Activated CD8-positive, alpha-beta memory T cell treated with anti-CD3 and anti-CD28 coated beads, Interleukin-2, amount 50 U/mL, for 24 hours (primary cell): ENCODE data around the gene DLGAP4.

Experiments
- DNase-seq: peaks from one replicate; pipeline ENCODE4 v3.0.0-alpha.2; 2020; ENCODE audit errors: extremely low read depth

The DLGAP4 gene, protein sequence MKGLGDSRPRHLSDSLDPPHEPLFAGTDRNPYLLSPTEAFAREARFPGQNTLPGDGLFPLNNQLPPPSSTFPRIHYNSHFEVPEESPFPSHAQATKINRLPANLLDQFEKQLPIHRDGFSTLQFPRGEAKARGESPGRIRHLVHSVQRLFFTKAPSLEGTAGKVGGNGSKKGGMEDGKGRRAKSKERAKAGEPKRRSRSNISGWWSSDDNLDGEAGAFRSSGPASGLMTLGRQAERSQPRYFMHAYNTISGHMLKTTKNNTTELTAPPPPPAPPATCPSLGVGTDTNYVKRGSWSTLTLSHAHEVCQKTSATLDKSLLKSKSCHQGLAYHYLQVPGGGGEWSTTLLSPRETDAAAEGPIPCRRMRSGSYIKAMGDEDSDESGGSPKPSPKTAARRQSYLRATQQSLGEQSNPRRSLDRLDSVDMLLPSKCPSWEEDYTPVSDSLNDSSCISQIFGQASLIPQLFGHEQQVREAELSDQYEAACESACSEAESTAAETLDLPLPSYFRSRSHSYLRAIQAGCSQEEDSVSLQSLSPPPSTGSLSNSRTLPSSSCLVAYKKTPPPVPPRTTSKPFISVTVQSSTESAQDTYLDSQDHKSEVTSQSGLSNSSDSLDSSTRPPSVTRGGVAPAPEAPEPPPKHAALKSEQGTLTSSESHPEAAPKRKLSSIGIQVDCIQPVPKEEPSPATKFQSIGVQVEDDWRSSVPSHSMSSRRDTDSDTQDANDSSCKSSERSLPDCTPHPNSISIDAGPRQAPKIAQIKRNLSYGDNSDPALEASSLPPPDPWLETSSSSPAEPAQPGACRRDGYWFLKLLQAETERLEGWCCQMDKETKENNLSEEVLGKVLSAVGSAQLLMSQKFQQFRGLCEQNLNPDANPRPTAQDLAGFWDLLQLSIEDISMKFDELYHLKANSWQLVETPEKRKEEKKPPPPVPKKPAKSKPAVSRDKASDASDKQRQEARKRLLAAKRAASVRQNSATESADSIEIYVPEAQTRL

DNA sequence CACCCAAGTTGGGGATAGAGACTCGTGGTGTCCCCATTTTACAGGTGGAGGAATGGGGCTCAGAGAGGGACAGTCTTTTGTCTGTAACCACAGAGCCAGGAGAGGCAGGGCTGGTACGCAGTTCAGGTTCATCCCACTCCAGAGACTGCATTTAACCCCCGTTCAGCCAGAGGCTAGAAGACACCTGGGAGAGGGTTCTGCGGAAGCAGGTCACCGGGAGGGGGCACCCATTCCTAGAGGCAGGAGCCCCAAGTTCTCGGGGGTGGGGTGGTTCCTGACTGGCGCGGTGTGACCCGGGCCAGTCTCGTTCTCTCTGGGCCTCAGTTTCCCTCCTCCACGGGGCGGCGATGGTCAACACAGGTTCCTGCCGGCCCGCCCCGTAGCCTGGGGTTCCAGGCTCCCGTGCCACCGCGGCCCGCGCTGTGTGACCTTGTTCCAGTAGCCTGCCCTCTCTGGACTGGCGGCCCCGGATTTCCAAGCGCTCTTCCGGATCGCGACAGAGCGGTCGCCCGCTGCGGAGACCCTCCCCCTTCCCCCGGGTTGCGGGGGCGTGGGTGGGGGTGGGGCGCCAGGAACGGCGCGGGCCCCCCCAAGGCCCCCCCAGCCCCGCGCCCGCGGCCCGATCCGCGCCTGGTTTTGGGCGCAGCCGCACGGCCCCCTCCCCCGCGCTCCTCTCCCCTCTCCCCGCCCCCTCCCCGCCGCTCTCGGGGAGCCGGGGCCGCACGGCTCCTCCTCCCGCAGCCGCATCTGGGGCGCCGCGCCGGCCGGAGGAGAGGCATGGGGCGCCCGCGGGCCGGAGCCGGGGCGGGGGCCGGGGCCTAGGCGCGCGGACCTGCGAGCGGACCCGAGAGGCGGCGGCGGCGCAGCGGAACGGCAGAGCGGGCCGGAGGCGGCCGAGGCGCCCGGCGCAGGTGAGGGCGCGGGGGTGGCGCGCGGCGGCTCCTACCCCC is at the start of gene DLGAP4:
TSS of gene DLGAP4 (plus strand) at position 738 of the 950 bp plus-strand sequence. CDS start 125,379 bp downstream, outside the sequence.
- no peak for DNase-seq

DNA sequence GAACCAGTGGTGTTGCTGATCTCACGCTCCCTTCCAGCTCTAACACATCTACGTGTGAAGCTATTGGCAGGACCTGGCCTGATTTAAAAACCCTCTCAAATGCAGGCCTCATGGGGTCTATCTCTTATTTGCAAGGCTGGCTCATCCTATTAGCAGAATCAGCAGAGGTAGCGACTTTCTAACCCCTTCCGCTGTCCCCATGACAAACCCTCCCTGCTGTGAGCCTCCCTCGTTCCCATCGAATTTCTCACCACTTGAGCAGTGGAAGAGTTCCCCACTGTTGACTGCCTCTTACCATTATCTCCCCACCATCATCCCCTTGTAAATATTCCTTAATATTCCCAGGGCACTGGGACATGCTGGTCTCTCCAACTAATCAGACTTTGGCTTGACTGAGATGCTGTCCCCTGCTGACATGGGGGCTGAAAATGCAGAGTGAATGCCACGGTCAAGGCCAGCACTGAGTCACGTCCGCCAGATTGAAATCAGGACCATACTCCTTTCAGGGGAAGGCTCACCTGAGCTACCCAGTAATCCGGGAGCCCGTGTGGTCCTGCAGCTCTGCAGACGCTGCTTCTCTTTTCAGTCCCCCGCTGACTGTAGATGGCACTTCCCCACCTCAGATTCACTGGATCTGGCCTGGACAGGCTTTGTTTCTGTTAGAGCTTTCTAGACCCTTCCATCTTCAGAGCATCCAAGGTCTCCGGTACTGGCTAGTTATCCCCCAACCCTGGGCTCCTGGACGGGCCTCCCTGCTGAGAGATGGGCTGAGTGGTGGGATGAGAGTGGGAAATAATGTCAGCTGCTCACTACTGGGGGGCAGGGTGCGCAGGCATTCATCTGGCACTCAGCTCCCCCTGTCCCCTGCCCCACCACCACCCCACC is 46.7 kb upstream of the DLGAP4 start:
- DNase-seq = no peak

GRCh38 chr20:36260316-36260715 is 45.8 kb upstream of the DLGAP4 start:
- DNase-seq = no peak

DNA sequence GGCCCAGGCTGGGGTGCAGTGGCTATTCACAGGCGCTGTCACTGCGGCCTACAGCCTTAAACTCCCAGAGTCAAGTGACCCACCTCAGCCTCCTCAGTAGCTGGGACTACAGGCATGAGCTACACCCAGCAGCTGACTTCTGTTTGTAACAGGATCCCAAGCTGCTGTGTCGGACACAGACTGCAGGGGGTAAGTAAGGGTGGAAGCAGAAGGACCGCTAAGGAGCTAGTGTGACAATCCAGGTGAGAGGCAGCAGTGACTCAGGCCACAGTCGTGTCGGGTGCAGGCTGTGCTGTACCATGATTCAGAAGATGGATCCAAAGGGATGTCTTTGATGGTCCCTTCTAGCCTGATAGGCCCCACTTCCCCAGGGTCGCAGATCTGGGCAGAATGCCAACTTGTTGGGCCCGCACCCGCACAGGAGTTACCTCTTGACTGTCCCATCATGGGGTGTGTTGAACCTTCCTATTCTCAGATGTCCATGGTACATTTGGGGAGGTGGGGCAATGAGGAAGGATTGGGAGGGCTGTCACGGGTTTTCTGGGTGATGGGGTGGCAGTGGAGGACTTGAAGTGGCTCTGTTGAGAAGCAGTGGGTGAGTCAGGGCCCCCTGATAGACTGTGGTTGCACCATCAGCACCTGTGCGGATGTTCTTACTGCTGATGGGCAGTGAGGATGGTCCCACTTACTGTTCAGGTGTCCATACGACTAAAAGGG is 44.6 kb upstream of the DLGAP4 start:
- DNase-seq = no peak

- DNase-seq = no peak
Observed at GRCh38 chr20:36262440-36262839, 43.7 kb upstream of the DLGAP4 start.

DNA sequence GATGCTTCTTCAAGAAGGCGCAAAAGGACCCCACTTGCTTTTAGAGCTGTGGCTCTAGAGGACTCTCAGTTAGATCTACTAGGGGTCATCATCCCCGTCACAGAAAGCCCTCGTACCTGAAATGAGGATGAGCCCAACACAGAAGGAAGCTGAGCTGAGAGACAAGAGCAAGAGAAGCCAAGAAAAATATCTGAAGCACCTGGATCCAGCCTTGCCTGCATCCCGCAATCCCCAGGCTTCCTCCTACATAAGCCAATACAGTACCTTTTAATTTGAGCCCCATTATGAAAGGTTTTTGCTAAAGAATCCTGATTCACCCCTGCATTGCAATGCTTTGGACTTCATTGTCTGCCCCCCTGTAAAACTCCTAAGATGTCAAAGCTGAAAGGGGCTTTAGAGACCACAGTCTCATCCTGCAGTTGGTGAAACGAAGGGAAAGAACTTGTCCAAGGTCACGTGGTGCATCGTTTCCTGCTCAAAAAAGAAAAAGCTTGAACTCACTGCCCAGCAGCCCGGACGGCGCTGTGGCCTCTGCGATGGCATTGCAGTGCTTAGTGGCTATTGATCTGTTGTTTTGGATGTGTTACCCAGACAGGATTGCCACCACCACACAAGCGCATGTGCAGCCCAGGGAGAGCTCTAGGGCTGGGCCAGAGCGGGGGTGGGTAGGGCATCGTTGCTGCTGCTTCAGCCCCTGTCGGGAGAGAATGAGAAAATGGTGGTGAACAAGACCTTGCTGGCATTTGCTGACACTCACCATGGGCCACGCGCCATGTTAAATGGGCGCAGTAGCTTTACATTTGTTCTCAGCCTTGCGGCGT is 41.5 kb upstream of the DLGAP4 start:
- DNase-seq = no peak

- DNase-seq = no peak
Observed at GRCh38 chr20:36266189-36266588, 40.0 kb upstream of the DLGAP4 start.

DNA sequence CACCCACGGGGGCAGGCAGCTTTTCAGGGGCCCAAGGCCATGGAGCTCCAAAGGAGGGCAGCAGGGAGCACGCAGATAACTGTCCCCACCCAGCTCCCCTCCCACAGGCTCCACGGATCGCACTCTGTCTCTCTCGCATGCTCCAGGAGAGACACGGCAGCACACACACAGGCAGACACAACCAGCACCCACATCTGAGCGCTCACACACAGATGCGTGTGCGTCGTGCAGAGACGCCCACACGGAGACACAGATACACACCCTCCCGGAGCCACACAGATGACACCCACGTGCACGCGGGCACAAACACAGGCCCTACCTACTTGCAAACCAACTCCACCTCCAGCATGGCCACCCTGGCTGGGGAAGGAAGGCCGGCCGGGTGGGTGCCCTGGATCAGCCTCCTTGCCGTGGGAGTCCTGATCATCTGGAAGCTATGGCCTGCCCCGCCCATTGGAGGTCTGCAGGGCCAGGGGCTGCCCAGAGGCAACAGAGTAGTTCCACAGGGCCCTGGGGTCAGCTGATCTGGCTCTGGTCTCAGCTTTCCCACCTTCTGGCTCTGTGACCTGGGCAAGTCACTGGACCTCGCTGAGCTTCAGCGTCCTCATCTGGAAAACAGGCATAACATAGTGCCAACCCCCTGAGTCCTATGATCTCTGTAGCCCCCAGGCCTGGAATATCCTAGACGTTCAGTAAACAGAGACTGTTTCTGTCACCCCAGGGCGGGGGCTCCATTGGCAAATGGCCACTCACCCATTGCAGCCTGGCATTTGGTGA is 38.3 kb upstream of the DLGAP4 start:
- no peak for DNase-seq

DNA sequence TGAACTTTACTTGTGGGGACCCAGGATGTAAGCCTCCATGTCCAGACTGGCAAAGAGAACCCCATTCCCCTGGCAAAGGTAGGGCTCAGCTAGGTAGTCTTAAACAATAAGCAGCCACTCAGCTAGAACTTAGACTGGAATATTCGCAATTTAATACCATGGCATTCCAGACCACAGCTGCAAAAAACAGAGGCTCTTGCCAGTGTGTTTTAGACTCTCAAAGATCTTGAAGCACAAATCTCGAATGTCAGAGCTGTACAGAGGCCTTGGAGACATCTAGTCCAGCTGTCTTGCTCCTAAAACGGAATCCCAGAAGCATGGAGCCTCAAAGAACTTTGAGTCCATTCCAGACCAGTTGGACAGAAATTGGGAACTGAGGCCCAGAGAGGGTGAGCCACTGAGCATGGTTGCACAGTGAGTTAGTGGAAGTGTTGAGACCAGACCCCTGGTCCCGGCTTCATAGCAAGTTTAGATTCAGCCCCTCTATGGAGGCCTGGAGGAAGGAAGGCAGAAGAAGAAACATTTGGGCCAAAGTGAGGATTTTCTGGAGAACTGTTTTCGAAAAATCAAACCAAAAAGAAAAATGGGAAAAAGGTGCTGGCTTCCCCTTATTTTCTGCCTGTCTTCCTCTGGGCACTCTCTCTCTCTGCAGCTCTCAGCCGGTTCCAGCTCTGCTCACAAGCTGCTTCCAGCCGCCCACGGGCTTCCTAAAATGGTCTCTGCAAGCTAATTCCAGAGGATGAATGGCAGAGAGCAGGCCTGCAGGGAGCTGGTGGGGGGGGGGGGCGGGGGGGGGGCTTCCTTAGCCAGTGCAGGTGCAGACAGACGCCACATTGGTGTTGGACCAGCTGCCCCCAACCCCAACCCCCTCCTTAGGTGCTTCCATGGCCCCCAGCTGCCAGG is 37.4 kb upstream of the DLGAP4 start:
- no peak for DNase-seq

- DNase-seq = no peak
Observed at GRCh38 chr20:36269507-36269906, 36.6 kb upstream of the DLGAP4 start.

DNA sequence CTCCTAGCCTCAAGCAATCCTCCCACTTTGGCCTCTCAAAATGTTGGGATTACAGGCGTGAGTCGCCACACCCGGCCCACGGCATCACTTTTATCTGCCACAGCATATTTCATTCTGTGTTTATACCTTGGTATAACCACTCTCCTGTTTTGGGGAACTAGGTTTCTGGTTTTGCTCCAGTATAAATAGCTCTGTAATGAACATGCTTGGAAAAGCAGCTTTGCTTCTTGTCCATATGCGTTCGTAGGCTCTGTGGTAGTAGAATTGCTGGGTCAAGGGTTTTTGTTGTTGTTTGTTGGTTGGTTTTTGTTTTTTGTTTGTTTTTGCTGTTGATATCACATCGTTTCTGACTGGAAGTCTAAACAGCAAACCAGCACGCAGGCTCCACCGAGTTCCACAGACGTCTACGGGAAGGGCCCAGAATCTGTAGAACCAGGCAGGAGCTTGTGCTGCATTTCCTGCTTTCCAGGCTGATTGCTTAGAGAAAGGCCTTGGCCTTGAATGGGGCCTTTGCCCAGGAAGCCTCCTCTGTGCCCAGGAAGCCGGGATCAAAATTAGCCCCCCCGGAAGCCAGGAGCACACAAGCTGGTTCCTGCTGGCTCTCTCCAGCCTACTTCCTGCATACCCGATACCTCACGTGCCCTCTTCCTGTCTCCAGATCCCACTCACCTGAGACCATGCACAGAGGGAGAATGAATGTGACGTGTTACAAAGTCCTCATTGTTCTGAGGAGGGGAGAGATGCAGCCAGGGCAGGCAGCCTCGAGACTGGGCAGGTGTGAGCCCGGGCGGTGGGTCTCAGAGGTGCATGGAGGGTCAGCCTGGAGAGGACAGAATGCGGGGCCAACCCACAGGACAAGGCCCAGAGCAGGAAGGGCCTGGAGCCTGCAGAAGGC is 35.1 kb upstream of the DLGAP4 start:
- DNase-seq = no peak

- DNase-seq = no peak
Observed at GRCh38 chr20:36271639-36272546, 34.2 kb upstream of the DLGAP4 start.

- DNase-seq = no peak
Observed at GRCh38 chr20:36272547-36273220, 33.5 kb upstream of the DLGAP4 start.

GRCh38 chr20:36273414-36274180 is 32.5 kb upstream of the DLGAP4 start:
- DNase-seq = no peak
